Measurements from ENCODE around the gene LY86. TPM values are rescaled to one million over a fixed set of nuclear protein-coding genes. Genes with fewer than 3 reads are reported as not detected.

LY86 gene
- total RNA-seq, 1 experiment from 2014 or later: not detected

DNA sequence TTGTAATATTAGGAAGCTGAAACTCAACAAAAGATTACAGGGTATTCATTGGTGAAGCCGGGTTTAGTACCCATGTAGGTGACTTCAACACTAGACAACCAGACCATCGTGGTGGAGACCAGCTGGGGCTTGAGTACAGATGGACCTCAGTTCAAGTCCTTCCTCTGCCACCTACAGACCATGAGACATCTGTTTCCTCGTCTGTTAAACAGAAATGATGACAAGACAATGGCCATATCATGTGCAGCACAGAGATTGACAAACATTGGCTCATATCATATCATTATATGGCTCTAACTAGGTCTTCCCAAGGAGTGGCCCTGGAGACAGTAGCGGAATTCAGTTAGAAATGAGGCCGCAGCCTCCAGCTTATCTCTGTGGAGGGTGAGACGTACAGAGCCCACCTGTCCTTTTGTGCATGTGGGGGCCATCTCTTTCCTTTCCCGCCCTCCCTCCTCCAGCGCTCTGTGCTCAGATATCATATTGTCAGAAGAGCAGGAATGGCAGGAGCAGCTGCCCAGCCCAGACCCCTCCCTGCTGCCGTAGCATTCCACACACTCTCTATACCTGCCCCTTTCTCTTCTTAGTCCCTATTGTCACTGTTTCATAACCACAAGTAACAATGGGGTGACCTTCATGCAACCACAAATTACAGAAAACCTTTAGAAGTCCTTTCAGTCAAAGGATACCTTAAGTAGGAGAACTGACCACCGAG lies 75.1 kb downstream of the LY86 start:
- H2BK12ac ChIP-seq (ENCODE audit: insufficient read length, low read depth, low read length): no peak overlapping the region
- H3K9me3 ChIP-seq (ENCODE audit: control insufficient read depth, low read depth, low read length): no peaks in the 10 kb centered on the region
- H2AK5ac ChIP-seq (ENCODE audit: insufficient read length, low read length): no peak overlapping the region
- no peaks in the 10 kb centered on the region for H4K20me1 ChIP-seq (ENCODE audit: control insufficient read depth, insufficient read depth, insufficient read length)
- H3K23ac ChIP-seq (ENCODE audit: insufficient read length, low read depth, low read length): no peak overlapping the region
- no peak overlapping the region for H3K56ac ChIP-seq (ENCODE audit: insufficient read length, low read depth, low read length)
- H4K8ac ChIP-seq (replicated peaks; ENCODE audit: insufficient read length, low read depth, low read length): no peak overlapping the region
- no peak overlapping the region for H2BK15ac ChIP-seq (ENCODE audit: low read depth, low read length)
- H2BK5ac ChIP-seq (ENCODE audit: insufficient read length, low read length): no peak overlapping the region
- H2BK120ac ChIP-seq (ENCODE audit: low read depth, low read length, poor library complexity, severe bottlenecking): no peak overlapping the region
- H3K9ac ChIP-seq (ENCODE audit: extremely low read depth, insufficient read length, low read length): no peak overlapping the region
- no peaks in the 10 kb centered on the region for H3K79me2 ChIP-seq (ENCODE audit: insufficient read depth, low read length)
- H3K27ac ChIP-seq (ENCODE audit: insufficient read length, low read depth, low read length): no peak overlapping the region
- no CpG with 5 or more reads among the region's 10 CpGs for WGBS (ENCODE audit: extremely low coverage, insufficient read length, low lambda C conversion rate)
- H3K14ac ChIP-seq (ENCODE audit: insufficient read depth, low read length): no peak overlapping the region
- no peaks in the 10 kb centered on the region for H3K9me3 Mint-ChIP-seq
- H4K5ac ChIP-seq (ENCODE audit: insufficient read length, low read depth, low read length): no peak overlapping the region
- H3K4me1 Mint-ChIP-seq: peaks cover 7 to 11% of the 10 kb centered on the region in 2 experiments
- peak overlapping the region in 1 of 3 experiments; percentile 52; a peak in 1 of 7 replicates for H3K27ac Mint-ChIP-seq
- no peak overlapping the region for H3K4me2 ChIP-seq (ENCODE audit: insufficient read depth, insufficient read length, low read length)
- no peaks in the 10 kb centered on the region for H3K23me2 ChIP-seq (ENCODE audit: insufficient read length, low read depth, low read length, poor library complexity, severe bottlenecking)
- no peak overlapping the region for H2BK20ac ChIP-seq (ENCODE audit: low read depth, low read length, poor library complexity, severe bottlenecking)
- H3K27me3 ChIP-seq (ENCODE audit: insufficient read depth, low read length): no peaks in the 10 kb centered on the region
- no peaks in the 10 kb centered on the region for H3K4me1 ChIP-seq (ENCODE audit: insufficient read depth, low read length)
- no peak overlapping the region for H3K4ac ChIP-seq (ENCODE audit: low read depth, low read length)
- H3K79me1 ChIP-seq (ENCODE audit: insufficient read depth, low read depth, low read length, poor library complexity, severe bottlenecking): no peaks in the 10 kb centered on the region
- TF ChIP-seq CTCF (conservative IDR thresholded peaks at IDR 0.05): no peak
- H4K91ac ChIP-seq (ENCODE audit: insufficient read length, low read depth, low read length): no peak overlapping the region
- no peak overlapping the region for H3K4me3 Mint-ChIP-seq
- H3K36me3 Mint-ChIP-seq (ENCODE audit: insufficient read depth in 1 of 3, low read depth in 3 of 3): no peaks in the 10 kb centered on the region
- no peak overlapping the region for H2AFZ ChIP-seq (ENCODE audit: low read length)
- DNase-seq: no peak
- H3K27me3 Mint-ChIP-seq (ENCODE audit: low read depth): peaks cover 13% of the 10 kb centered on the region
- no peak overlapping the region for H3K18ac ChIP-seq (ENCODE audit: insufficient read length, low read depth, low read length)
- H3T11ph ChIP-seq (ENCODE audit: low read length): no peak overlapping the region

Data from H9 (cell line).